GM18861 (cell line): ENCODE results near the gene MCFD2.

Experiments
- ATAC-seq: cut with Tn5 transposase; IDR thresholded peaks from one replicate; pipeline ENCODE4 v1.9.1; 2021; ENCODE audit not compliant: unreplicated experiment

The MCFD2 gene

DNA sequence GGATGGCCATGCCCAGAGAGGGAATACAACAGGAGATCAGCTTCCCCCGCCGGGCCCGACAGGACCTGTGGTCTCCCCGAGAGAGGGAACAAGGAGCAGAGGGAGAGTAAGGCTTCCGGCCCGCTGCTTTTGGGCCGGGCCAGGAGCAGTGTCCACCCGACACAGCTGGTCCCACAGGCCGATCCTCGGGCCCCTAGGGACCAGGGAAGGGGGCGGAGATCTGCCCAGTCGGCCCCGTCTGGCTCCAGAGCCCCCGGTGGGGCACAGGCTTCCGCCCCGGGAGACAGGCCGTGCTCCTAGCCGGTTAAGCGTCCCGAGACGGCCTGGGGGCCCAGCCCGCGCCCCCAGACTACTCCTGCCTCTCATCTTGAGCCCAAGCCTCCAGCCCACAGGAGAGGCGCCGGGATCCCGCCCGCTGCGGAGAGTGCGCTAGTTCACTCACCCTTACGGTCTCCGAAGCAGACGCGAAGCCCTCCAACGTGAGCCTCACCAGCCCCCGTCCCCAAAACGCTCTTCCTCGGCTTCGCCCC, at the start of gene MCFD2:
Gene MCFD2, minus strand, starts transcription at position 526 of the 530 bp plus-strand sequence. CDS start 6,635 bp downstream, outside the sequence.
- ATAC-seq, result peak; percentile 6

DNA sequence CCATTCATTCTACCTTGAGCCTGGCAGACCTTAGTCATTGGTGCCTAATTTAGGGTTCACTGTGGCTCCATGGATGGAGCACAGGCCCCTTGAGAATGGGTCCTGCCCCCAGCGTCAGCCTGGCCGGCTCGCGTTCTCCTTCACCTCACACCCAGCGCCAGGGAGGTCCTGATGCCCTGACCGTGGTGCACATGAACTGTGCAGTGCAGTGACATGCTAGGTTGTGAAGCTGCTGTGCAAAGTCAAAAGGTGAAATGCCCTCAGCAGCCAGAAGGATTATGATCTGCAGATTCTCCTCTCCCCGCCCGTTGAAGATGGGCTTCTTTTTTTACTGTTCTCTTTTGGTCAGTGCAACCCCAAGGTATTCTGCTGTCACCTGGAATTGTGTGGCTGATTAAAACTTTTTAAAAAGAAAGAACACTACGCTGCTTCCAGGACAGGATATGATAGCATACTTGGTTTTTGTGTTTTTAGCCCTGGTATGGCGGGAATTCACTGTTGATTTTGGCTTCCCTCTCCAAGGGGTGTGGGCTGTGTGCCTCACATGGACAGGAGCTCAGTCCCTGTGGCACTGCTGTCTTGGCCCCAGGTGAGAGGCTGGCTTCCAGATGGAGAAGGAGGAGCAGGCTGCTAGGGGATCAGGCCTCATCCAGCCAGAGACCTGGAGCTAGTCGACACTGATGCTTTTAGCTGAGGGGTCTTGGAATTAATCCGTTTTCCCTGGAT, 49.4 kb upstream of the MCFD2 start:
- ATAC-seq, result no peak

DNA sequence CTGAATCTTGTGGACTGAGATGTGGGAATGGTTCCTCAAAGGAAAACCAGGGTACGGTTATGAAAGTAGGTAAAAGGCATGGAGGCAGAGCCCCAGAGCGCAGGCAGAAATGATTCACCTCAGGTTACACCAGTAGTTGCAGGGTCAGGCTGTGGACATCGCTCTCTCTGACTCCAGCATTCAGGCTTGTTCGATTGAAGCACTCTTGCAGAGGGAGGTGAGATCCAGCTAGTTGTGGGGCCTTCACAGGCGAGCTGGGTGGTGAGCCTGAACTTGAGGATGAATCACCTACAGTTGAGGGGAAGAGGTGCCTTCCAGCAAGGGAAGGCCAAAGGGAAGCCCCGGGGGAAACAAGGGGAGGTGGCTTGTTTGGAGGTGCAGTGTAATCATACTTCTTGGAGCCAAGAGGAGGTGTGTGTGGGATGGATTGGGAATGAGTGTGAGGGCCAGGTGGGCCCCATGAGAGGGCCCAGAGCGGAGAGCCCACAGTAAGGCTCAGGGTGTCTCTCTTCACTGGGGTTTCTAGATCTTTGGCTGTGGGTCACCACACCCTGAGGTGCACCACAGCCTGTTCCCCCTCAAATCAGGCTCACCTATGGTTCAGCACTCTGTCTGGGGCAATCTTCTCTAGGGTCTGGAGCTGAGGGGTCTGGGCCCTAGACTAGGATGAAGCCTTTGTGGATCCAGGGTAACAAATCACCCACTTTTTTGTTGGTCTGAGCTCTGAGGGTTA, 48.5 kb upstream of the MCFD2 start:
- no peak for ATAC-seq

DNA sequence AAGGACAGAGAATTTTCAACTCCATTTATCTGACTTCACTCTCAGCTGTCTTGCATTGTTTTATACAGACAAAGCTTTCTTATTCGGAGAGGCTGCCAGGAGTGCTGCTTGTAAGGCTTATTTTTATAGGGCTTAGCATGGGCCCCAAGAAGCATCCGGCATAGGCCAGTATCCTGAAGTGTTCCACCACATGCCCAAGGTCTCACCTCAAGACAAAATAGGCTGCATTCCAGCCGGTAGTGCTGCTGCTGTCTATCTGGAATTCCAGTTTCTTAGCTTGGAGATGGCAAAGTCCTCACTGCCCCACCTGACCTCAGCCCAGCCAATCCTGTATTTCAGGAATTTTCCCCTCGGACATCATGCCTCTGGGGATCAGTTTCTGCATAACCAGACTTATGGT, 47.6 kb upstream of the MCFD2 start:
- no peak for ATAC-seq

DNA sequence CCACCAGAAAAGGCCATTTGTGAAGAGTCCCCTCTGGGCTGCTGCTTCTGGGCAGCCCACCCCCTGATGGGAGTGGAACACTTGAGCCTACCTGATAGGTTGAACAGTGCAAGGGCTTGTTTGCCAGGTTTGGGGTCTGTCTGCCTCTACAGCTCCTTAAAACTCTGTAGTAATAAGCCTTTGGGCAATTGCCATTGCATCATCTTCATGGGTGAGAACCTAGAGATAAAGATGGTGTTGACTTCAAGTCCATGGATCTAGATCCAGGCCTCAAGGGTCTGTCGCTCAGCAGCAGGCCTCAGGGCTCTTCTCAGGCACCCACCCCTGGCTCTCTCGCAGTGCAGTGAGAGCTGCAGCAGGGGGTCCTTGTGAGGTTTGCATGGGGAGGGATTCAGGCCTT, 47.1 kb upstream of the MCFD2 start:
- no peak for ATAC-seq

DNA sequence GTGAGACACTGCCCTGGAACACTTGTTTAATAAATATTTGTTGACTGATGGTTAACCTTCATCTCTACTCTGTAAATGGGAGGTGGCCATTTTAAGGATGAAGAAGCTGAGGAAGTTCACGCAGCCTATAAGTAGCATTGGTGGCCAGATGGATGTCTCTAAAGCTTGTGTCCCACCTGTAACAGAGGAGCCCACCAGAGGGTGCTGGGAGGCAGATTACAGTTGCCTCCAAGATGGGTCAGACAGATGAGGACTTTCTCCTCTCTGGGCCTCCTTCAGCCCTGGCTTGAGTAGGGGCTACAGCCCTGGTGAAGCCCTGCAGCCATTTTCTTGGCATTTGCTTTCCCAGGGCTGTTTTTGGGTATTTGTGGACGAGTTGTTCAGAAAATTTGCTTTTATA, 45.0 kb upstream of the MCFD2 start:
- ATAC-seq, result no peak

DNA sequence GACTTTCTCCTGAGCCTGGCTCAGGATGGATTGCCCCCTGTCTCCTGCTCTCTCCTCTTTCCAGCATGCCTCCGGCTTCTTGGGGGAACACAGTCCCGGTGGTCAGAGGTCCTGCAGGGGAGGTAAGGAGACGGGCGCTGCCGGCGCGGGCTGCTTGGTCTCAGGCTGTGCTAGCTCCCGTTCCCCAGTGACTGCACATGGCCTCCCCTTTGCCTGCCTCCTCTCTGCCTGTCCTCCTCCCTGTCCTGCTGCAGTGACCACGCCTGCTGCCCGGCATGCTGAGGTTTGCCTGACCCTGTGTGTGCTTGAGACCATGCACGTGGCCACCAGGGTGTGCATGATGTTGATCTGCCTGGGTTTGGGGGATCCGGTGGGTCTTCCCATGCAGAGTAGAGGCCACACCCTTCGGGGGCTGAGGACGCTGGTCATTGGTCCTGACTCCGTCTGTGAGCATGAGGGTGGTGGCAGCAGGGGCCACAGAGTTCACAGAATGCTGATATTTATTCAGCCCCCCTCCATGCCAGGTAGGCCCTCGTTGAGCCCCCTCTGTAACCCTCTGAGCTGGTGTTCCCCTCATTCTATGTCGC, 42.9 kb upstream of the MCFD2 start:
- ATAC-seq, result no peak

DNA sequence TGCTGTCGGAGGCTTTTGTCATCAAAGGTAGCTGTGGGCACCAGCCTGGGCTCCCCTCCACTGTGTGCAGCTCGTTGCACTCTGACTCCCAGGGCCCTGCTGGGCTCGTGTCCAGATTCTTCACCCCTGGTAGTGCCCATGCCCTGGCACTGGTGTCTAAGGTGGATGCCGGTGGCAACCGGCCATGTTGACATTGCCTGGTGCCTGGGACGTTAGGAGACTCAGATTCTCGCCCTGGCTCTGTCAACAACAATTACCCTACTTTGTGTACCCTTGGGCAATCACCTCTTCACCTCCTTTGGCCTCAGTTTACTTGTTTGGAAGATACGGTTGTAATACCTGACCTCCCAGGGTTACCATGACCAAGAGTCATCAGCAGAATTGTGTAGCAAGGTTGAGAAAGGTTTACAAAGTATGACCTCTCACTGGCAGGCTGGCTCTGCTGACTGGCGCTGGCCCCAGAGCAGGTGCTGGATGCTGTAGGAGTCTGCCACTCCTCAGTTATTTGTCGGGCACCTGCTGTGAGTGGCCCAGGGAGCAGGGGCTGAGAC, 41.5 kb upstream of the MCFD2 start:
- ATAC-seq, result no peak

DNA sequence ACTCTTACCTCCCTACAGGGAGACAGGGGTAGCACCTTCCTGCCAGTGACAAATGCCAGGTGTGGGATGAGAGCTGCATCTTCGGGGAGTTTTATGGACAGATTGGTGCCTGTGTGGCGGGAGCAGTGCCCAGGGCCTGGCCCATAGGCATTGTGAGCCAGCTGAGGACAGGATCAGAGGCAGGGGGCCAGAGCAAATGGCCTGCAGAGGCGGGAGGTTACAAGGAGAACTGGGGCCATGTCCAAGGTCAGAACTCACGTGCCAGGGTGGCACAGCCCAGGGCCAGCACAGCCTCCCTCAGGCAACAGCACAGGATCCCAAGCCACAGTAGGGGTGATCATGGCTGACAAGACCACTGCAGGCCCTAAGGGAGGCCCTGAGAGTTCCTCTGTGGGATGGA, 40.2 kb upstream of the MCFD2 start:
- no peak for ATAC-seq

DNA sequence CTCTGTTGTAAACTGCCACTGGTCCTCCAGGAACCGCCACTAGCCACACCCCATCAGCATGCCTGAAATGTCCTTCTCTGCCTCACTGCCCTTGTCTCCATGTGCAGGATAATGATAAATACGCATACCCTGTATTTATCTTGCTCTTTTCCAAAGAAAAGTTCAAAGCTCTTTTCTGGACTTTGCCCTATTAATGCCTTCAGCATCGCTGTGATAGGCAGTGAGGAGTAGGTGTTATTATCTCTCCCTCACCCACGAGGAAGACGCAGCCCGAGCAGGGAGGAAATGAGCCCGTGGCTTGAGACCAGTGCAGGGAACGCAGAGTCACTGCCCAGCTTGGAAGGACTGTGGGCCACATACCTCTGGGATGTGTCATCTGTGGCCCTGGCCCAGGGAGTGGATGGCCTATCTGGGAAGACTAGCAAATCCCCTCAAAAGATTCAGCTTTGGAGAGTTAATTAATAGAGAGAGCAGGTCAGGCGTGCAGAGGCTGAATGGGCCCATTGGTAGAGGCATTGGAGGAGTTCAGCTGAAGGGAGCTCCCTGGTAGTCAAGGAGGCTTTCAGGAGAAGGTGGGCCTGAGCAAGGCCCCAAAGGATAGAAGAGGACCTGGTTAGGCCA, 39.5 kb upstream of the MCFD2 start:
- no peak for ATAC-seq

DNA sequence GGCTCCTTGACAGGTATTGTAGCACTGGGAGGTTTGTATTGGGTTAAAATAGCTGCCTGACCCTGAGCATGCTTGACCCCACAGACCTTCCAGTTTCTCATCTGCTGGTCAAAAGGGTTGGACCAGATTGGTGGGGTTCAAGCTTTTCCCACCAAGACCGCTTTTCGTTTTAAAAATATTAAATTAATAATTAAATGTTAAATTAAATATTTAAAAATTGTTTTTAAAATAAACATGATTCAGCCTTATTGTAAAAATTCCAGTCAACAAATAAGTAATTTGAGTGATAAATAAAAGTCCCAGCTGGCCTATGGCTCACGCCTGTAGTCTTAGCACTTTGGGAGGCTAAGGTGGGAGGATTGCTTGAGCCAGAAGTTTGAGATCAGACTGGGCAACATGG, 36.6 kb upstream of the MCFD2 start:
- ATAC-seq, result no peak

DNA sequence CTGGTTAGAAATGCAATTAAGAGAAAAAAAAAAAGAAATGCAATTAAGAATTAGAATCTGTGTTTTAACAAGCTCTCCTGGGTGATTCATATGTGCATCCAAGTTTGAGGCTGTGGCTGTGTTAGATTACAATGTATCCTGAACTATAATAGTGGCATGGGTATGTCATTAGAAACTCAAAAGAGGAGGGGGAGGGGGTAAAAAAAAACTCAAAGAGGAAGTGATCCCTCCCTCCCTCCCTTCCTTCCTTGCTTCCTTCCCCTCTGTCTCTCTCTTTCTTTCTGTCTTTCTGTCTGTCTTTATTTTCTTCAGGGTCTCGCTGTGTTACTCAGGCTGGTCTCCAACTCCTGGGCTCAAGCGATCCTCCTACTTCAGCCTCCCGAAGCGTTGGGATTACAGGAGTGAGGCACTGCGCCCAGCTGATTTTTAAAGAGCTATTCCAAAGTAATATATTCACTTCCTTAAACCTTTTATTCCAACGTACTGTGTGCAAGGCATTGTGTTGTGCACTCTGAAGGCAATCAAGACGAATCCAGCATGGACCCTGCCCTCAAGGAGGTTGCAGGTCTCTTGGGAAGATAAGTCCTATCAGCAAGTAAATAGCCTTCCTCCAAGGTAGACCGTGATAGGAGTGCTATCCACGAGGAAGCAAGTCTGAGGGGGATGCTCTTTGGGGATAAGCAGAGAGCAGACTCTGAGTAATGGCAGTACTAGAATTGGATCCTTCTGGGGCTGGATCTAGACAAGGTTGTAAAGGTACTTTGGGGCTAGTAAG, 35.9 kb upstream of the MCFD2 start:
- no peak for ATAC-seq

DNA sequence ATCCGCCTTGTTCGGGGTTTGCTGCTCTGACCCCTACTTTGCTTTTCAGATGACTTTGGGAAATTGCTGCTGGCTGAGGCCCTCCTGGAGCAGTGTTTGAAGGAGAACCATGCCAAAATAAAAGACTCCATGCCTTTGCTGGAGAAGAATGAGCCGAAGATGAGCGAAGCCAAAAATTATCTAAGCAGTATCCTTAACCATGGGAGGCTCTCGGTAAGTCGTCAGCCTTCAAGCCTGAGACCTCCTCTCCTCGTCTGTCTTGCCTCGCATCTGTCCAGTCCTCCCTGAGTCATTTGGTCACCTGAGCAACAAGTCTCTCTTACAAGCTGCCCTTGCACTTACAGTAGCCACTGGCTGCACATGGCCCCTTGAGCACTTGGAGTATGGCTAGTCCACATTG, 34.7 kb upstream of the MCFD2 start:
- ATAC-seq, result no peak

DNA sequence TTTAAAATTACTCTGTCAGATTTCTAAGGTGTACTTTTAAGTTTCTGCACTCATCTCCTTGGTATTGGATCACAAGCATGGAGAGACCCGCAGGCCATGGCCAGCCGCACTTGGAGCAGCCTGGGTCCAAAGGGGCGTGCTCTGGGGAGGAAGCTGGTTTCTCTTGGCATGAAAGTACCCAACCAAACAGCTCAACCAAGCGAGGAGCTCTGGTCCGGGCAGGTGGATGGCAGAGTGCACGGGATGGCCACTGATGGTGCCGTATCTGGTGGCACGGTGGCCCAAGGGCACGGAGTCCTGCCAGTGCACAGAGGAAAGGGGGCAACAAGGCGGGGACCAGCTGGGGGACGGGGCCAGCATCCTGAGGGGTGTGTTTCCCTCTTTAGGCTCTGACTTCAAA, 32.2 kb upstream of the MCFD2 start:
- ATAC-seq, result no peak

DNA sequence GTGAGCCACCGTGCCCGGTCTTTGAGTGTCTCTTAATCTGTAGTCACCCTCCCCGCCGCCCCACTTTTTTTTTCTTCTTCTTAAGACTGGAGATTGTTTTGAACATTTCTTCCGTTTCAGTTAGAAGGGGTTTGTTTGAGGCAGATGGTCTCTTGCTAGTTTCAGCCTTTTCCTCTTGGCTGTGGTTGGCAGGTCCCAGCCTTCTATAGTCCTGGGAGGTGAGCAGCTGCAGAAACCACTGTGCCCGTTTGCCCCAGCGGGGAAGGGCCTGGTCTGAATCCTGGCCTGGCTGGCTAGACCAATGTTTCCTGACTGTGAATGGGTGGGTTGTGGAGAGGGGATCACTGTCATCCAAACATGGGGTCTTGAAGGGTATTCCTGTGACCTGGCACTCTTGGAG, 30.1 kb upstream of the MCFD2 start:
- no peak for ATAC-seq

DNA sequence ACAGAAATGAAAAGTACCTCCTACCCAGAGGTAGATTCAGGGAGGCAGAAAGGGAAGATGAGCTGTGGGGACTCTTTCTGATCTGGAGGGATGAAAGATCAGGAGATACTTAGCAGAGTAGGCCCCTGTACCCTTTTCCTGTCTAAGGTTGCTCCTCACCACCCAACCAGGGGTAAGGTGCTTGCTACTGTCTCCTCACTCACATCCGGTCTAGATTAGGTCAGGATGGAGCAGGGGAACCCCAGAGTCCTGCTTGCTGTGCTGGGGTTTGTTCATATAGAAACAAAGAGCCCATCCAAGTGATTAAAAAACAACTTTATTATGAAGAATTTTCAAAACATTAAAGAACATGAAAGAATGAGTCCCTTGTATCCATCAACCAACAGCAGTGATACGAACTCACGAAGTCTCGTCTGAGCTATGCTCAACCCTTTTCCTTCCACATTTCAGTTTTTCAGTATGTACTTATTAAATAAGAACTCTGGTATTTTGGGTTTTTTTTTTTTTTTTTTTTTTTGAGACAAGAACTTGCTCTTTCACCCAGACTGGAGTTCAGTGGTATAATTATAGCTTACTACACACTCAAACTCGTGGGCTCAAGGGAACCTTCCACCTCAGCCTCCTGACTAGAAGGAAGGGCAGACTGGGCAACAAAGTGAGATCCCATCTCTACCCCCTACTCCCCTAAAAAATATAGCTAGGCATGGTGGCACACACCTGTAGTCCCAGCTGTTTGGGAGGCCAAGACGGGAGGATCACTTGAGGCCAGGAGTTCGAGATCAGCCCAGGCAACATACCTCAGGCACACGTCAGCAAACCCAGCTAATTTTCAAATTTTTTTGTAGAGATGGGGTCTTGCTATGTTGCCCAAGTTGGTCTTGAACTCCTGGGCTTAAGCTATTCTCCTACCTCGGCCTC, 28.5 kb upstream of the MCFD2 start:
- ATAC-seq, result peak; percentile 36

DNA sequence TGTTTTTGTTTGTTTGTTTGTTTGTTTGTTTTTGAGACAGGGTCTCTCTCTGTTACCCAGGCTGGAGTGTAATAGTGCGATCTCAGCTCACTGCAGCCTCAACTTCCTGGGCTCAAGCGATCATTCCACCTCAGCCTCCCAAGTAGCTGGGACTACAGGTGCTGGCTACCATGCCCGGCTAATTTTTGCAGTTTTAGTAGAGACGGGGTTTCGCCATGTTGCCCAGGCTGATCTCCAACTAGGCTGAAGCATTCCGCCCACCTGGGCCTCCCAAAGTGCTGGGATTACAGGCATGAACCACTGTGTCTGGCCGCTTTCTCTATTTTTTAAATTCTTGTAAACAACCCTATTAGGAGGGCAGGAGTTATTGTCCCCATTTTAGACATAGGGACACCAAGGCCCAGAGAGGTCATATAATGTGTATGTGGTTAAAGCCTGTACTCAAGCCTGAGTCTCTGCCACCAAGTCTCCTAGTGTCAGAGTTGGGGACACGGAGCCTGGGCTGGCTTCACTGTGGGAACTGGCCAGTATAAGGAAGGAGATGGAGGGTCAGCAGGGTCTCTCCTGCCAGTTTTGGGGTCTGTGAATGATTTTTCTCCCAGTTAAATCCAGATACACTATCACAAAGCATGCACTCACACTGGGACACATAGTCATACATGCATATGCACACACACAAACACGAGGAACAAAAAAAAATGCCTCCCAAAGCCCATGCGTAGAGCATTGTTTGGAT, 27.5 kb upstream of the MCFD2 start:
- no peak for ATAC-seq

DNA sequence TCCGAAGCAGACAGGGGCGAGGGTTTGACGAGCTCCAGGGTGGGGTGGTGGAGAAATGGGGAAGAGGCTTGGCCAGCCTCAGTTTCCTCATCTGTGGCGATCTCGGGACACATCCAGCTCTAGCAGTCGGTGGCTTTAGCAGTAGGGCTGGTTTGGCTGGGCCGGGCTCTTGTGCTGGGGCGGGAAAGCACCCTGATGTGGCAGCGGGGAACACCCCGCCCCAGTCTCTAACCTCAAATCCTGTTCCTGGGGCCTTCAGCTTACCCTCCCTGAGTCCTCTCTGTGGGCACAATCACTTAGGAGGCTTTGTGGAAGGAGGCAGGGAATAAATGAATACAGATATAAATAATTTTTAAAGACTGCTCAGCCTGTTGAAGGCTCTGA, 26.5 kb upstream of the MCFD2 start:
- peak; percentile 24 for ATAC-seq
